ENCODE measurements around the gene GJD2. TPM values are rescaled to one million over a fixed set of nuclear protein-coding genes. Genes with fewer than 3 reads are reported as not detected.

Gene GJD2
- total and polyA plus RNA-seq, 3 donors from 2014 or later: 0.11 to 0.16 TPM; not detected in 1

- Histone ChIP-seq H3K4me3 (no peak overlapping the region), H3K4me1 (no peaks in the 10 kb centered on the region), H3K27me3 (no peaks in the 10 kb centered on the region), H3K9me3 (no peaks in the 10 kb centered on the region), H3K36me3 (ENCODE audit: low read depth, missing control alignments) (no peaks in the 10 kb centered on the region), H3K27ac (no peak overlapping the region)
- DNase-seq: no peak
- 93 to 96% methylated on average over 2 of the region's 2 CpGs for WGBS, 2 donors
- TF ChIP-seq, protein P1, sequence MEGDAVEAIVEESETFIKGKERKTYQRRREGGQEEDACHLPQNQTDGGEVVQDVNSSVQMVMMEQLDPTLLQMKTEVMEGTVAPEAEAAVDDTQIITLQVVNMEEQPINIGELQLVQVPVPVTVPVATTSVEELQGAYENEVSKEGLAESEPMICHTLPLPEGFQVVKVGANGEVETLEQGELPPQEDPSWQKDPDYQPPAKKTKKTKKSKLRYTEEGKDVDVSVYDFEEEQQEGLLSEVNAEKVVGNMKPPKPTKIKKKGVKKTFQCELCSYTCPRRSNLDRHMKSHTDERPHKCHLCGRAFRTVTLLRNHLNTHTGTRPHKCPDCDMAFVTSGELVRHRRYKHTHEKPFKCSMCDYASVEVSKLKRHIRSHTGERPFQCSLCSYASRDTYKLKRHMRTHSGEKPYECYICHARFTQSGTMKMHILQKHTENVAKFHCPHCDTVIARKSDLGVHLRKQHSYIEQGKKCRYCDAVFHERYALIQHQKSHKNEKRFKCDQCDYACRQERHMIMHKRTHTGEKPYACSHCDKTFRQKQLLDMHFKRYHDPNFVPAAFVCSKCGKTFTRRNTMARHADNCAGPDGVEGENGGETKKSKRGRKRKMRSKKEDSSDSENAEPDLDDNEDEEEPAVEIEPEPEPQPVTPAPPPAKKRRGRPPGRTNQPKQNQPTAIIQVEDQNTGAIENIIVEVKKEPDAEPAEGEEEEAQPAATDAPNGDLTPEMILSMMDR (IDR thresholded peaks at IDR 0.05): no peak
- TF ChIP-seq POLR2A (IDR thresholded peaks at IDR 0.05): no peak
- intact Hi-C loops (cut with DNase I; ENCODE audit: low total_unique reads): no loop called here
Observed at GRCh38 chr15:34739346-34739745, 15.5 kb downstream of the GJD2 start.

- Histone ChIP-seq H3K4me3 (no peak overlapping the region), H3K4me1 (no peaks in the 10 kb centered on the region), H3K27ac (no peak overlapping the region), H3K9me3 (no peaks in the 10 kb centered on the region), H3K36me3 (ENCODE audit: low read depth, missing control alignments) (no peaks in the 10 kb centered on the region), H3K27me3 (no peaks in the 10 kb centered on the region)
- no peak for TF ChIP-seq POLR2A (IDR thresholded peaks at IDR 0.05)
- TF ChIP-seq, protein P1 (IDR thresholded peaks at IDR 0.05): no peak
- DNase-seq: no peak
- WGBS, 2 donors: 96 to 98% methylated on average over 2 of the region's 2 CpGs
- intact Hi-C loops (cut with DNase I; ENCODE audit: low total_unique reads): no loop called here
Observed at GRCh38 chr15:34738002-34738401, 16.8 kb downstream of the GJD2 start.

- intact Hi-C loops (cut with DNase I; ENCODE audit: low total_unique reads): no loop called here
- TF ChIP-seq, protein P1 (IDR thresholded peaks at IDR 0.05): no peak
- TF ChIP-seq POLR2A (IDR thresholded peaks at IDR 0.05): no peak
- no peak for DNase-seq
- no peaks in the 10 kb centered on the region for H3K36me3 ChIP-seq (ENCODE audit: low read depth, missing control alignments)
- H3K9me3 ChIP-seq: no peaks in the 10 kb centered on the region
- H3K4me3 ChIP-seq: no peak overlapping the region
- no peaks in the 10 kb centered on the region for H3K27me3 ChIP-seq
- no peak overlapping the region for H3K27ac ChIP-seq
- 63 to 70% methylated on average over 3 of the region's 3 CpGs for WGBS, 2 donors
- no peaks in the 10 kb centered on the region for H3K4me1 ChIP-seq
Observed at GRCh38 chr15:34737477-34737876, 17.3 kb downstream of the GJD2 start.

GRCh38 chr15:34734303-34734702 lies 20.5 kb downstream of the GJD2 start:
- Histone ChIP-seq H3K27ac (no peak overlapping the region), H3K4me3 (no peak overlapping the region), H3K4me1 (no peaks in the 10 kb centered on the region), H3K9me3 (no peaks in the 10 kb centered on the region), H3K27me3 (no peaks in the 10 kb centered on the region), H3K36me3 (ENCODE audit: low read depth, missing control alignments) (no peaks in the 10 kb centered on the region)
- intact Hi-C loops (cut with DNase I; ENCODE audit: low total_unique reads): no loop called here
- WGBS, 2 donors: 68 to 71% methylated on average over 5 of the region's 5 CpGs
- TF ChIP-seq POLR2A (IDR thresholded peaks at IDR 0.05): no peak
- TF ChIP-seq, protein P1 (IDR thresholded peaks at IDR 0.05): no peak
- DNase-seq: no peak

DNA sequence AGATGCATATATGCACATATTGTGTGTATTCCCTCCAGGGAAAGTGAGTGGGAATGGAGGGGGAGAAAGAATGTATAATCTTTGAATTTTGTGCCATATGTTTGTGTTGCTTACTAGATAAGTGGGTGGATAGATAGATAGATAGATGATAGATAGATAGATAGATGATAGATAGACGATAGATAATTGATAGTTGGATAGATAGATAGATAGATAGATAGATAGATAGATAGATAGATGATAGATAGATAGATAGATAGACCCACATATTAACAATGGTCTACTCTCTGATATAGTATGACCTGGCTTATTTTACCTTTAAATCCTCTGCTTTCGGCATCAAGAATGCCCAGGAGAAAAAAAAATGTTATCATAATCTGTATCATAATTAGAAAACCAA lies 21.2 kb downstream of the GJD2 start:
- no peak for DNase-seq
- no peaks in the 10 kb centered on the region for H3K36me3 ChIP-seq (ENCODE audit: low read depth, missing control alignments)
- no peaks in the 10 kb centered on the region for H3K4me1 ChIP-seq
- H3K27me3 ChIP-seq: no peaks in the 10 kb centered on the region
- 87 to 88% methylated on average over 2 of the region's 2 CpGs for WGBS, 2 donors
- H3K9me3 ChIP-seq: no peaks in the 10 kb centered on the region
- no peak for TF ChIP-seq POLR2A (IDR thresholded peaks at IDR 0.05)
- TF ChIP-seq, protein P1 (IDR thresholded peaks at IDR 0.05): no peak
- H3K27ac ChIP-seq: no peak overlapping the region
- intact Hi-C loops (cut with DNase I; ENCODE audit: low total_unique reads): no loop called here
- H3K4me3 ChIP-seq: no peak overlapping the region
